NCI-H1092 (cell line): ENCODE results near the gene PRPF4.
"Not testable (repeated sequence)": the region's sequence is repeated elsewhere in the genome, so short reads cannot be mapped to it uniquely, and the experiment has no call there.

ENCODE experiments used
- DNase-seq: peaks from one replicate; lab custom pipeline; 2025; lab: John Stamatoyannopoulos, UW

Gene PRPF4

GRCh38 chr9:113275157-113276131 lies at the start of gene PRPF4, which contains the start of gene CDC26:
TSS of gene PRPF4 (plus strand) at chr9:113275658. CDS start at chr9:113275744, 86 bp downstream.
TSS of gene CDC26 (minus strand) at chr9:113275572. CDS start at chr9:113272507, 3,065 bp downstream.
- DNase-seq, result peak; percentile 98

- DNase-seq, result no peak
Measured at GRCh38 chr9:113227436-113227835, 48.0 kb upstream of the PRPF4 start.

- DNase-seq, result no peak
Measured at GRCh38 chr9:113228130-113228665, 47.3 kb upstream of the PRPF4 start.

- DNase-seq, result no peak
Measured at GRCh38 chr9:113231701-113232100, 43.8 kb upstream of the PRPF4 start.

GRCh38 chr9:113235701-113236255 lies 39.7 kb upstream of the PRPF4 start:
- DNase-seq, result not testable (repeated sequence)

- no peak for DNase-seq
Measured at GRCh38 chr9:113237026-113237425, 38.4 kb upstream of the PRPF4 start.

- DNase-seq, result no peak
Measured at GRCh38 chr9:113238202-113238858, 37.1 kb upstream of the PRPF4 start.

GRCh38 chr9:113238859-113239232 lies 36.6 kb upstream of the PRPF4 start:
- DNase-seq, result no peak

- DNase-seq, result no peak
Measured at GRCh38 chr9:113241161-113241560, 34.3 kb upstream of the PRPF4 start.

GRCh38 chr9:113244556-113244955 lies 30.9 kb upstream of the PRPF4 start:
- DNase-seq, result no peak

- no peak for DNase-seq
Measured at GRCh38 chr9:113245894-113246293, 29.6 kb upstream of the PRPF4 start.

GRCh38 chr9:113246928-113247327 lies 28.5 kb upstream of the PRPF4 start:
- no peak for DNase-seq

GRCh38 chr9:113247640-113248039 lies 27.8 kb upstream of the PRPF4 start:
- no peak for DNase-seq

- DNase-seq, result not testable (repeated sequence)
Measured at GRCh38 chr9:113249661-113250060, 25.8 kb upstream of the PRPF4 start.

- DNase-seq, result no peak
Measured at GRCh38 chr9:113250807-113251206, 24.7 kb upstream of the PRPF4 start.

- DNase-seq, result no peak
Measured at GRCh38 chr9:113254991-113255390, 20.5 kb upstream of the PRPF4 start.

- DNase-seq, result no peak
Measured at GRCh38 chr9:113255438-113255837, 20.0 kb upstream of the PRPF4 start.

- no peak for DNase-seq
Measured at GRCh38 chr9:113257863-113258262, 17.6 kb upstream of the PRPF4 start.

- no peak for DNase-seq
Measured at GRCh38 chr9:113258282-113258681, 17.2 kb upstream of the PRPF4 start.

GRCh38 chr9:113261917-113262671 lies 13.4 kb upstream of the PRPF4 start:
- no peak for DNase-seq

GRCh38 chr9:113266174-113266573 lies 9.3 kb upstream of the PRPF4 start:
- DNase-seq, result no peak
